ENCODE results near the gene GPR45. TPM values are rescaled to one million over a fixed set of nuclear protein-coding genes. Genes with fewer than 3 reads are reported as not detected.

GPR45 gene
- total and polyA plus RNA-seq, 4 donors: not detected

GRCh38 chr2:105258835-105259350 lies 17.4 kb downstream of the GPR45 start:
- no peak for DNase-seq (ENCODE audit: low spot score)
- 84% methylated on average over 10 of the region's 10 CpGs for WGBS
- TF ChIP-seq TAF1 (conservative IDR thresholded peaks at IDR 0.05) (no peak), HNF4G (IDR thresholded peaks at IDR 0.05) (no peak), ATF3 (IDR thresholded peaks at IDR 0.05) (no peak), EGR1 (IDR thresholded peaks at IDR 0.05; ENCODE audit: low read depth in 2 of 2) (no peak), JUND (IDR thresholded peaks at IDR 0.05) (no peak), CTCF (IDR thresholded peaks at IDR 0.05; ENCODE audit: low read depth, low read length, missing input control) (no peak)

GRCh38 chr2:105261061-105261460 lies 19.5 kb downstream of the GPR45 start:
- H3K27me3 ChIP-seq (ENCODE audit: control insufficient read depth in 4 of 4, insufficient read depth in 4 of 4, low read length in 3 of 4): no peaks in the 10 kb centered on the region
- no peaks in the 10 kb centered on the region for H3K4me1 ChIP-seq (ENCODE audit: control insufficient read depth in 4 of 4, insufficient read depth in 4 of 4, low read length in 3 of 4)
- H3K36me3 ChIP-seq (ENCODE audit: control insufficient read depth in 4 of 4, insufficient read depth in 3 of 4, low read depth in 1 of 4, low read length in 3 of 4): peaks cover 1 to 9% (median 5%) of the 10 kb centered on the region in 4 donors
- no peak overlapping the region for H3K9ac ChIP-seq (ENCODE audit: low read depth in 1 of 2, low read length in 2 of 2)
- no peak for DNase-seq (ENCODE audit: low spot score)
- no peak overlapping the region for H3K4me3 ChIP-seq (ENCODE audit: low read depth in 1 of 3, low read length in 3 of 3)
- 93% methylated on average over 5 of the region's 5 CpGs for WGBS
- no peaks in the 10 kb centered on the region for H3K9me3 ChIP-seq (ENCODE audit: control insufficient read depth in 4 of 4, low read length in 3 of 4)
- no peak for TF ChIP-seq SP1 (IDR thresholded peaks at IDR 0.05)
- TF ChIP-seq ZBTB33 (IDR thresholded peaks at IDR 0.05): no peak
- TF ChIP-seq YY1 (IDR thresholded peaks at IDR 0.05): no peak
- TF ChIP-seq RAD21 (IDR thresholded peaks at IDR 0.05): no peak
- TF ChIP-seq HNF4G (IDR thresholded peaks at IDR 0.05): no peak
- no peak for TF ChIP-seq RXRA (IDR thresholded peaks at IDR 0.05)
- no peak for TF ChIP-seq FOXA2 (IDR thresholded peaks at IDR 0.05)
- no peak for TF ChIP-seq GABPA (IDR thresholded peaks at IDR 0.05 in 1 of 2, conservative IDR thresholded peaks at IDR 0.05 in 1 of 2)
- TF ChIP-seq FOXA1 (IDR thresholded peaks at IDR 0.05): no peak
- TF ChIP-seq EGR1 (IDR thresholded peaks at IDR 0.05; ENCODE audit: low read depth in 2 of 2): no peak
- no peak for TF ChIP-seq HNF4A (conservative IDR thresholded peaks at IDR 0.05)
- TF ChIP-seq JUND (IDR thresholded peaks at IDR 0.05): no peak
- no peak for TF ChIP-seq CTCF (IDR thresholded peaks at IDR 0.05; ENCODE audit: low read depth, low read length, missing input control)
- no peak for TF ChIP-seq NR2F2 (IDR thresholded peaks at IDR 0.05)
- TF ChIP-seq ATF3 (IDR thresholded peaks at IDR 0.05): no peak
- no peak overlapping the region for H3K27ac ChIP-seq (ENCODE audit: low read depth in 1 of 2, low read length in 2 of 2)

More at GRCh38 chr2:105258835-105259350, 17.4 kb downstream of the GPR45 start:
- Histone ChIP-seq H3K36me3 (ENCODE audit: control insufficient read depth in 4 of 4, insufficient read depth in 3 of 4, low read depth in 1 of 4, low read length in 3 of 4) (peaks cover 0 to 1% (median 0%) of the 10 kb centered on the region in 4 donors), H3K9ac (ENCODE audit: low read depth in 1 of 2, low read length in 2 of 2) (no peak overlapping the region), H3K27me3 (ENCODE audit: control insufficient read depth in 4 of 4, insufficient read depth in 4 of 4, low read length in 3 of 4) (no peaks in the 10 kb centered on the region), H3K4me3 (ENCODE audit: low read depth in 1 of 3, low read length in 3 of 3) (no peak overlapping the region), H3K4me1 (ENCODE audit: control insufficient read depth in 4 of 4, insufficient read depth in 4 of 4, low read length in 3 of 4) (no peaks in the 10 kb centered on the region), H3K9me3 (ENCODE audit: control insufficient read depth in 4 of 4, low read length in 3 of 4) (no peaks in the 10 kb centered on the region), H3K27ac (ENCODE audit: low read depth in 1 of 2, low read length in 2 of 2) (no peak overlapping the region)

Measured in liver (tissue), 9 donors.